ENCODE data around the gene PICALM. TPM values are rescaled to one million over a fixed set of nuclear protein-coding genes. Genes with fewer than 3 reads are reported as not detected.

Gene PICALM
- total and polyA plus RNA-seq, 4 donors, result 56.8 to 454 (median 152) TPM

- no peak overlapping the region for H3K27ac ChIP-seq (ENCODE audit: low read depth in 1 of 2, low read length in 1 of 2)
- H3K27me3 ChIP-seq (ENCODE audit: control insufficient read depth in 3 of 3, insufficient read depth in 3 of 3, low read length in 2 of 3), result no peaks in the 10 kb centered on the region
- peaks cover 19 to 36% (median 27%) of the 10 kb centered on the region in 4 donors for H3K36me3 ChIP-seq (ENCODE audit: control insufficient read depth in 4 of 4, insufficient read depth in 4 of 4, low read length in 4 of 4)
- no peak for DNase-seq
- no peak for TF ChIP-seq CTCF (IDR thresholded peaks at IDR 0.05; ENCODE audit: control extremely low read depth, extremely low read depth)
- H3K4me3 ChIP-seq, result no peak overlapping the region
- ATAC-seq (ENCODE audit: insufficient read depth, low FRiP score), result no peak
- H3K4me1 ChIP-seq (ENCODE audit: control insufficient read depth in 5 of 5, insufficient read depth in 5 of 5, low read length in 5 of 5), result peaks cover 0 to 13% (median 3%) of the 10 kb centered on the region in 5 donors
- no peaks in the 10 kb centered on the region for H3K9me3 ChIP-seq (ENCODE audit: control insufficient read depth in 4 of 4, insufficient read depth in 3 of 4, low read length in 3 of 4)
- WGBS, 2 donors, result 87 to 94% methylated on average over 5 of the region's 5 CpGs
- H3K9ac ChIP-seq (ENCODE audit: insufficient read depth in 1 of 2, low read length in 2 of 2), result no peak overlapping the region
Observed at GRCh38 chr11:85967457-85967856, 101.4 kb downstream of the PICALM start.

- 92 to 94% methylated on average over 2 of the region's 2 CpGs for WGBS, 2 donors
- Histone ChIP-seq H3K4me3 (no peak overlapping the region), H3K9me3 (ENCODE audit: control insufficient read depth in 4 of 4, insufficient read depth in 3 of 4, low read length in 3 of 4) (no peaks in the 10 kb centered on the region), H3K36me3 (ENCODE audit: control insufficient read depth in 4 of 4, insufficient read depth in 4 of 4, low read length in 4 of 4) (peaks cover 12 to 39% (median 16%) of the 10 kb centered on the region in 4 donors), H3K27ac (ENCODE audit: low read depth in 1 of 2, low read length in 1 of 2) (no peak overlapping the region), H3K9ac (ENCODE audit: insufficient read depth in 1 of 2, low read length in 2 of 2) (no peak overlapping the region), H3K27me3 (ENCODE audit: control insufficient read depth in 3 of 3, insufficient read depth in 3 of 3, low read length in 2 of 3) (no peaks in the 10 kb centered on the region), H3K4me1 (ENCODE audit: control insufficient read depth in 5 of 5, insufficient read depth in 5 of 5, low read length in 5 of 5) (peaks cover 0 to 13% (median 3%) of the 10 kb centered on the region in 5 donors)
- ATAC-seq (ENCODE audit: insufficient read depth, low FRiP score), result no peak
- no peak for TF ChIP-seq CTCF (IDR thresholded peaks at IDR 0.05; ENCODE audit: control extremely low read depth, extremely low read depth)
- no peak for DNase-seq
Observed at GRCh38 chr11:85965202-85965601, 103.7 kb downstream of the PICALM start.

GRCh38 chr11:85961930-85962363 is 106.9 kb downstream of the PICALM start:
- 64 to 73% methylated on average over 5 of the region's 5 CpGs for WGBS, 2 donors
- Histone ChIP-seq H3K36me3 (ENCODE audit: control insufficient read depth in 4 of 4, insufficient read depth in 4 of 4, low read length in 4 of 4) (peaks cover 8 to 40% (median 14%) of the 10 kb centered on the region in 4 donors), H3K9me3 (ENCODE audit: control insufficient read depth in 4 of 4, insufficient read depth in 3 of 4, low read length in 3 of 4) (no peaks in the 10 kb centered on the region), H3K27ac (ENCODE audit: low read depth in 1 of 2, low read length in 1 of 2) (no peak overlapping the region), H3K4me3 (no peak overlapping the region), H3K27me3 (ENCODE audit: control insufficient read depth in 3 of 3, insufficient read depth in 3 of 3, low read length in 2 of 3) (no peaks in the 10 kb centered on the region), H3K4me1 (ENCODE audit: control insufficient read depth in 5 of 5, insufficient read depth in 5 of 5, low read length in 5 of 5) (peaks cover 0 to 5% (median 0%) of the 10 kb centered on the region in 5 donors), H3K9ac (ENCODE audit: insufficient read depth in 1 of 2, low read length in 2 of 2) (no peak overlapping the region)
- DNase-seq (no peak), ATAC-seq (ENCODE audit: insufficient read depth, low FRiP score) (no peak)
- TF ChIP-seq CTCF (IDR thresholded peaks at IDR 0.05; ENCODE audit: control extremely low read depth, extremely low read depth), result no peak

GRCh38 chr11:85961130-85961529 is 107.8 kb downstream of the PICALM start:
- Histone ChIP-seq H3K36me3 (ENCODE audit: control insufficient read depth in 4 of 4, insufficient read depth in 4 of 4, low read length in 4 of 4) (peaks cover 8 to 37% (median 17%) of the 10 kb centered on the region in 4 donors), H3K4me3 (no peak overlapping the region), H3K9me3 (ENCODE audit: control insufficient read depth in 4 of 4, insufficient read depth in 3 of 4, low read length in 3 of 4) (no peaks in the 10 kb centered on the region), H3K27me3 (ENCODE audit: control insufficient read depth in 3 of 3, insufficient read depth in 3 of 3, low read length in 2 of 3) (no peaks in the 10 kb centered on the region), H3K9ac (ENCODE audit: insufficient read depth in 1 of 2, low read length in 2 of 2) (no peak overlapping the region), H3K4me1 (ENCODE audit: control insufficient read depth in 5 of 5, insufficient read depth in 5 of 5, low read length in 5 of 5) (peaks cover 0 to 10% (median 0%) of the 10 kb centered on the region in 5 donors), H3K27ac (ENCODE audit: low read depth in 1 of 2, low read length in 1 of 2) (no peak overlapping the region)
- TF ChIP-seq CTCF (IDR thresholded peaks at IDR 0.05; ENCODE audit: control extremely low read depth, extremely low read depth), result no peak
- no peak for DNase-seq
- ATAC-seq (ENCODE audit: insufficient read depth, low FRiP score), result no peak
- 58 to 60% methylated on average over 6 of the region's 6 CpGs for WGBS, 2 donors

Measured in lung (tissue), 12 donors.